Neural cell (in vitro differentiated cells): ENCODE data around the gene ADAMTSL2. TPM values are rescaled to one million over a fixed set of nuclear protein-coding genes. Genes with fewer than 3 reads are reported as not detected.

Experiments used
- H2AFZ ChIP-seq: fragments of 200-600, 300-800 bp; sonication (generic), shearing (Covaris generic); 2 replicates; pipeline ENCODE4 v1.6.0; 2014; ENCODE audit warnings: low read depth, mild to moderate bottlenecking, antibody characterized with exemption, low read length, moderate library complexity
- H3F3A ChIP-seq: fragments of 200-600 bp; shearing (Covaris generic); 2 replicates; pipeline ENCODE4 v1.6.1; 2016; ENCODE audit warnings: mild to moderate bottlenecking, moderate library complexity, mixed read lengths, antibody characterized with exemption, low read length; ENCODE audit not compliant: insufficient read depth, poor library complexity, severe bottlenecking
- H3K27ac ChIP-seq: fragments of 200-600, 300-800 bp; sonication (generic), shearing (Covaris generic); 2 replicates; pipeline ENCODE4 v1.5.1; 2014; ENCODE audit warnings: mild to moderate bottlenecking, low read length, moderate library complexity
- H3K27me3 ChIP-seq: fragments of 300-800, 200-600 bp; sonication (generic), shearing (Covaris generic); 2 replicates; pipeline ENCODE4 v1.6.0; 2014; ENCODE audit warnings: mild to moderate bottlenecking, low read depth, low read length, moderate library complexity; ENCODE audit not compliant: insufficient read depth
- H3K36me3 ChIP-seq: fragments of 300-800, 200-600 bp; sonication (generic), shearing (Covaris generic); 2 replicates; pipeline ENCODE4 v1.5.1; 2014; ENCODE audit warnings: mild to moderate bottlenecking, antibody characterized with exemption, low read length, moderate library complexity; ENCODE audit not compliant: insufficient read depth
- H3K4me2 ChIP-seq: fragments of 300-800, 200-600 bp; sonication (generic), shearing (Covaris generic); 2 replicates; pipeline ENCODE4 v1.6.0; 2014; ENCODE audit warnings: mild to moderate bottlenecking, low read length
- H3K4me3 ChIP-seq: fragments of 300-800, 200-600 bp; sonication (generic), shearing (Covaris generic); 2 replicates; pipeline ENCODE4 v1.5.1; 2014; ENCODE audit warnings: mild to moderate bottlenecking, low read length, moderate library complexity
- H3K79me2 ChIP-seq: fragments of 200-600 bp; shearing (Covaris generic); replicated peaks from 2 replicates; pipeline ENCODE4 v1.6.0; 2014; ENCODE audit warnings: mild to moderate bottlenecking, low read length, moderate library complexity; ENCODE audit not compliant: insufficient read depth
- H3K9ac ChIP-seq: fragments of 300-800, 200-600 bp; sonication (generic), shearing (Covaris generic); 2 replicates; pipeline ENCODE4 v1.6.1; 2016; ENCODE audit warnings: mild to moderate bottlenecking, low read length, mixed read lengths
- H3K9me2 ChIP-seq: fragments of 200-600 bp; shearing (Covaris generic); 2 replicates; pipeline ENCODE4 v1.6.1; 2016; ENCODE audit warnings: mild to moderate bottlenecking, low read length, mixed read lengths; ENCODE audit not compliant: insufficient read depth
- H3K9me3 ChIP-seq: fragments of 200-600, 300-800 bp; sonication (generic), shearing (Covaris generic); 2 replicates; pipeline ENCODE4 v1.6.1; 2016; ENCODE audit warnings: mild to moderate bottlenecking, mixed run types, low read length, moderate library complexity, mixed read lengths
- H4K20me1 ChIP-seq: fragments of 200-600 bp; shearing (Covaris generic); 2 replicates; pipeline ENCODE4 v1.6.1; 2016; ENCODE audit warnings: mild to moderate bottlenecking, mixed run types; ENCODE audit not compliant: insufficient read depth
- CTCF ChIP-seq: fragments of 450-650 bp; IDR thresholded peaks from 2 replicates; pipeline ENCODE4 v1.5.1; 2014; ENCODE audit warnings: antibody characterized with exemption, mild to moderate bottlenecking, moderate library complexity; ENCODE audit not compliant: poor library complexity, severe bottlenecking
- EP300 ChIP-seq: fragments of 450-650 bp; conservative IDR thresholded peaks from 2 replicates; pipeline ENCODE4 v1.6.1; 2014; ENCODE audit warnings: antibody characterized with exemption, mild to moderate bottlenecking, moderate library complexity; ENCODE audit not compliant: poor library complexity, severe bottlenecking
- EZH2 ChIP-seq: fragments of 200-600, 300-800 bp; shearing (Covaris generic), sonication (generic); IDR thresholded peaks from 2 replicates; pipeline ENCODE4 v1.6.1; 2014; ENCODE audit warnings: antibody characterized with exemption, low read length, borderline replicate concordance, mild to moderate bottlenecking; ENCODE audit not compliant: insufficient read depth, poor library complexity, severe bottlenecking
- MXI1 ChIP-seq: fragments of 450-650 bp; conservative IDR thresholded peaks from 2 replicates; pipeline ENCODE4 v1.6.1; 2014; ENCODE audit warnings: antibody characterized with exemption, mild to moderate bottlenecking; ENCODE audit not compliant: poor library complexity, severe bottlenecking
- POLR2AphosphoS5 ChIP-seq: IDR thresholded peaks from 2 replicates; pipeline ENCODE4 v1.6.1; 2012
- RAD21 ChIP-seq: fragments of 450-650 bp; conservative IDR thresholded peaks from 2 replicates; pipeline ENCODE4 v1.6.1; 2014; ENCODE audit warnings: antibody characterized with exemption, mild to moderate bottlenecking, moderate library complexity
- SMC3 ChIP-seq: fragments of 450-650 bp; conservative IDR thresholded peaks from 2 replicates; pipeline ENCODE4 v1.6.1; 2014; ENCODE audit warnings: antibody characterized with exemption, mild to moderate bottlenecking, moderate library complexity; ENCODE audit not compliant: poor library complexity
- TAF1 ChIP-seq: IDR thresholded peaks from 2 replicates; pipeline ENCODE4 v1.6.1; 2012; ENCODE audit warnings: low read depth
- polyA plus RNA-seq: library from polyadenylated mRNA; depleted of rRNA; stranded (reverse); fragments of >200 nt; gene quantifications from 2 replicates; pipeline ENCODE4 v1.2.3, GENCODE V29; 2014
- TF ChIP-seq, protein P1 (sequence below): IDR thresholded peaks from 2 replicates; pipeline ENCODE4 v1.6.1; 2012; ENCODE audit warnings: borderline replicate concordance

ADAMTSL2 gene
- polyA plus RNA-seq, 1 donor from 2014 or later: 0.85 TPM

- peak overlapping the region; percentile 48 for H3K9ac ChIP-seq
- no peaks in the 10 kb centered on the region for H3K27me3 ChIP-seq
- H2AFZ ChIP-seq: no peak overlapping the region
- peak overlapping the region; percentile 43 for H3K27ac ChIP-seq
- H3F3A ChIP-seq: no peaks in the 10 kb centered on the region
- H3K9me2 ChIP-seq: no peaks in the 10 kb centered on the region
- no peak overlapping the region for H3K4me3 ChIP-seq
- H3K36me3 ChIP-seq: no peaks in the 10 kb centered on the region
- no peak overlapping the region for H3K4me2 ChIP-seq
- no peaks in the 10 kb centered on the region for H4K20me1 ChIP-seq
- no peaks in the 10 kb centered on the region for H3K9me3 ChIP-seq
- H3K79me2 ChIP-seq: no peaks in the 10 kb centered on the region
- TF ChIP-seq CTCF: no peak
- TF ChIP-seq SMC3: no peak
- TF ChIP-seq RAD21: no peak
- TF ChIP-seq POLR2AphosphoS5: no peak
- no peak for TF ChIP-seq MXI1
- TF ChIP-seq, protein P1, sequence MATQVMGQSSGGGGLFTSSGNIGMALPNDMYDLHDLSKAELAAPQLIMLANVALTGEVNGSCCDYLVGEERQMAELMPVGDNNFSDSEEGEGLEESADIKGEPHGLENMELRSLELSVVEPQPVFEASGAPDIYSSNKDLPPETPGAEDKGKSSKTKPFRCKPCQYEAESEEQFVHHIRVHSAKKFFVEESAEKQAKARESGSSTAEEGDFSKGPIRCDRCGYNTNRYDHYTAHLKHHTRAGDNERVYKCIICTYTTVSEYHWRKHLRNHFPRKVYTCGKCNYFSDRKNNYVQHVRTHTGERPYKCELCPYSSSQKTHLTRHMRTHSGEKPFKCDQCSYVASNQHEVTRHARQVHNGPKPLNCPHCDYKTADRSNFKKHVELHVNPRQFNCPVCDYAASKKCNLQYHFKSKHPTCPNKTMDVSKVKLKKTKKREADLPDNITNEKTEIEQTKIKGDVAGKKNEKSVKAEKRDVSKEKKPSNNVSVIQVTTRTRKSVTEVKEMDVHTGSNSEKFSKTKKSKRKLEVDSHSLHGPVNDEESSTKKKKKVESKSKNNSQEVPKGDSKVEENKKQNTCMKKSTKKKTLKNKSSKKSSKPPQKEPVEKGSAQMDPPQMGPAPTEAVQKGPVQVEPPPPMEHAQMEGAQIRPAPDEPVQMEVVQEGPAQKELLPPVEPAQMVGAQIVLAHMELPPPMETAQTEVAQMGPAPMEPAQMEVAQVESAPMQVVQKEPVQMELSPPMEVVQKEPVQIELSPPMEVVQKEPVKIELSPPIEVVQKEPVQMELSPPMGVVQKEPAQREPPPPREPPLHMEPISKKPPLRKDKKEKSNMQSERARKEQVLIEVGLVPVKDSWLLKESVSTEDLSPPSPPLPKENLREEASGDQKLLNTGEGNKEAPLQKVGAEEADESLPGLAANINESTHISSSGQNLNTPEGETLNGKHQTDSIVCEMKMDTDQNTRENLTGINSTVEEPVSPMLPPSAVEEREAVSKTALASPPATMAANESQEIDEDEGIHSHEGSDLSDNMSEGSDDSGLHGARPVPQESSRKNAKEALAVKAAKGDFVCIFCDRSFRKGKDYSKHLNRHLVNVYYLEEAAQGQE: no peak
- no peak for TF ChIP-seq EP300
- no peak for TF ChIP-seq TAF1
- no peak for TF ChIP-seq EZH2
Observed at GRCh38 chr9:133584167-133584558, 49.7 kb downstream of the ADAMTSL2 start.

DNA sequence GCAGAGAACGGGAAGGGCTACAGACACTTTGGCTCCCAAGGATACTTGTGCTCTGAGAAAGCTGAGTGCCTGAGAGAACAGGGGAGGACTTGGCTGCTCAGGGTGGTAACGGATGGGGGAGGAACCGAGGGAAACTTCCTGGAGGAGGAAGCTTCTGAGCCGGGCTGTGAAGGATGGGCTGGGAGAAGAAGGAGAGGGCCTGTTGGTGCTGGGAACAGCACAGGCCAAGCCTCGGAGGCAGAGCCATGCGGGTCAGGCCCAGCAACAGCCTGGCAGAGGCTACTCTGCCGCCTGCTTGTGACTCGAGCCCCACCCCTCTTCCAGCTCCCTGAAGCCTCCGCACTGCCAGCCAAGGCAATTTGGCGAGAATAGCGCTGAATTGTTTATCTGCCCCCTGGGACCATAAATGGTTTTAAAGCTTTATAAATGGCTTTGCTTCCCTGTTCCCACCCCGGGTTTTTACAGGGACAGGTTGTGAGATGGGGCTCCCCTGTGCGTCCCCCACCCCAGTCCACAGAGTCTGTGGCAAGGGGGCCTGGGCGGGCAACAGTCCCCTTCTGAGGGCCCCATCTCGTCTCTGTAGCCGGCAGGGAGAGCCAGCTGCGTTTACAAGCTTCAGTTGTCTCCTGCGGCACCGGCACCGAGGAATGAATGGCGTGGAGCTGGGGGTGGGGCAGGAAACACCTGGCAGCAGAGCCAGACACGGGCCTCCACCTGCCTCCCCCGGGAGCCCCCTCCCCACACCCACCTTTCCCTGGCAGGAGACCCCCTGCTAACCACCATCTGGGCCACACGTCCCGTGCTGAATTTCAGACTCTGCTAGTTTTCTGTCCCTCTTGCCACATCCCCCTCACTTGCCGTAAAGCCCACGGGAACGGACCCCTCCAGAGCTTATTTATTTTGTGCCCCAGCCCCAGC, 50.3 kb downstream of the ADAMTSL2 start:
- Histone ChIP-seq H3K36me3 (no peaks in the 10 kb centered on the region), H3F3A (no peaks in the 10 kb centered on the region), H3K27me3 (no peaks in the 10 kb centered on the region), H4K20me1 (no peaks in the 10 kb centered on the region), H3K4me3 (peak overlapping the region; percentile 31), H3K4me2 (peak overlapping the region; percentile 42), H3K9me3 (no peaks in the 10 kb centered on the region), H2AFZ (no peak overlapping the region), H3K9me2 (no peaks in the 10 kb centered on the region), H3K79me2 (no peaks in the 10 kb centered on the region), H3K27ac (peak overlapping the region; percentile 43), H3K9ac (peak overlapping the region; percentile 48)
- TF ChIP-seq SMC3: peak; percentile 41
- TF ChIP-seq MXI1: no peak
- TF ChIP-seq CTCF: no peak
- TF ChIP-seq EP300: peak; percentile 44
- TF ChIP-seq POLR2AphosphoS5: peak; percentile 27
- TF ChIP-seq EZH2: no peak
- peak; percentile 52 for TF ChIP-seq RAD21
